B cell (primary cell): ENCODE data around the gene TRPV6. TPM values are rescaled to one million over a fixed set of nuclear protein-coding genes. Genes with fewer than 3 reads are reported as not detected.

Experiments
- ATAC-seq: fragments of 200-7000 bp; cut with Tn5 transposase; one replicate; pipeline ENCODE4 v1.10.0; 2021; ENCODE audit warnings: low read depth, mild to moderate bottlenecking, moderate number of reproducible peaks, moderate library complexity
- CTCF ChIA-PET: fragments of 350-600 bp; sonication (Branson Sonifier 250); formaldehyde crosslinking; loops from one replicate; lab custom pipeline; 2021; ENCODE audit warnings: antibody characterized with exemption, inconsistent platforms; lab: Charles Lee
- POLR2A ChIA-PET: fragments of 350-600 bp; sonication (Branson Sonifier 250); formaldehyde crosslinking; loops from one replicate; lab custom pipeline; 2021; ENCODE audit warnings: antibody characterized with exemption; lab: Charles Lee
- DNase-seq: peaks from one replicate; pipeline ENCODE4 v3.0.0; 2013
- H2AFZ ChIP-seq: 2 replicates; pipeline ENCODE4 v1.6.1; 2012; ENCODE audit warnings: mild to moderate bottlenecking, low read depth, low read length; ENCODE audit not compliant: insufficient read depth, poor library complexity, severe bottlenecking
- H3K27ac ChIP-seq, 2 donors: 1 replicate in 1 of 2; 2 replicates in 1 of 2; pipeline ENCODE4 v1.5.1; 2012 to 2013; ENCODE audit warnings: low read length in 2 of 2, mild to moderate bottlenecking in 2 of 2, moderate library complexity in 1 of 2
- H3K27me3 ChIP-seq, 4 experiments: fragments of 200-600 bp in 1 of 4; sonication (generic) in 1 of 4; replicated peaks in 1 of 4; 1 replicate in 2 of 4; 2 replicates in 2 of 4; pipeline versions ENCODE4 v1.6.1 to v1.7.0; 2013 to 2016; ENCODE audit warnings: low read length in 3 of 4, mild to moderate bottlenecking in 2 of 4, mixed read lengths in 1 of 4, moderate library complexity in 1 of 4; ENCODE audit not compliant: insufficient read depth in 4 of 4, control insufficient read depth in 3 of 4; ENCODE audit errors: control extremely low read depth in 1 of 4
- H3K36me3 ChIP-seq, 2 experiments: replicated peaks in 1 of 2; 1 replicate in 1 of 2; 2 replicates in 1 of 2; pipeline versions ENCODE4 v1.6.1 to v1.7.1; 2013; ENCODE audit warnings: low read length in 1 of 2; ENCODE audit not compliant: insufficient read depth in 2 of 2, control insufficient read depth in 1 of 2; ENCODE audit errors: control extremely low read depth in 1 of 2, extremely low read depth in 1 of 2
- H3K4me1 ChIP-seq, 2 donors: fragments of 200-600 bp in 1 of 2; sonication (generic) in 1 of 2; 1 replicate in 1 of 2; 2 replicates in 1 of 2; pipeline versions ENCODE4 v1.5.1 to v1.6.1; 2013 to 2017; ENCODE audit warnings: low read length in 2 of 2; ENCODE audit not compliant: control insufficient read depth in 2 of 2, insufficient read depth in 2 of 2
- H3K4me2 ChIP-seq: replicated peaks from 2 replicates; pipeline ENCODE3; 2012; ENCODE audit warnings: mild to moderate bottlenecking, low read depth, low read length; ENCODE audit not compliant: poor library complexity, severe bottlenecking
- H3K4me3 ChIP-seq, 5 experiments: fragments of 200-600 bp in 1 of 5; sonication (generic) in 1 of 5; 1 replicate in 3 of 5; 2 replicates in 2 of 5; pipeline versions ENCODE4 v1.5.1 to v1.7.0; 2011 to 2016; ENCODE audit warnings: low read length in 4 of 5, mild to moderate bottlenecking in 4 of 5, low read depth in 2 of 5, control low read depth in 1 of 5, moderate library complexity in 1 of 5; ENCODE audit not compliant: insufficient read depth in 1 of 5; ENCODE audit errors: control extremely low read depth in 1 of 5, extremely low read depth in 1 of 5
- H3K79me2 ChIP-seq: fragments of 200-600 bp; sonication (generic); one replicate; pipeline ENCODE4 v1.6.0; 2016; ENCODE audit warnings: low read length; ENCODE audit not compliant: control insufficient read depth, insufficient read depth
- H3K9ac ChIP-seq: fragments of 200-600 bp; sonication (generic); 2 replicates; pipeline ENCODE4 v1.6.1; 2017; ENCODE audit warnings: mild to moderate bottlenecking, low read length, moderate library complexity
- H3K9me3 ChIP-seq, 3 donors: one replicate each; pipeline versions ENCODE4 v1.6.1 to v1.7.1; 2013; ENCODE audit warnings: low read length in 2 of 3; ENCODE audit not compliant: control insufficient read depth in 2 of 3, insufficient read depth in 1 of 3; ENCODE audit errors: control extremely low read depth in 1 of 3
- H4K20me1 ChIP-seq: 2 replicates; pipeline ENCODE4 v1.6.0; 2012; ENCODE audit warnings: mild to moderate bottlenecking, low read length; ENCODE audit not compliant: insufficient read depth, control insufficient read depth, poor library complexity, severe bottlenecking
- H3K27ac Mint-ChIP-seq: one replicate; pipeline ENCODE4 v1.8.0; 2021; ENCODE audit warnings: mixed read lengths
- H3K27me3 Mint-ChIP-seq: one replicate; pipeline ENCODE4 v1.8.0; 2021; ENCODE audit warnings: mixed read lengths
- H3K4me1 Mint-ChIP-seq: one replicate; pipeline ENCODE4 v1.8.0; 2021; ENCODE audit warnings: mixed read lengths
- H3K4me3 Mint-ChIP-seq: one replicate; pipeline ENCODE4 v1.8.0; 2021; ENCODE audit warnings: mixed read lengths
- H3K9me3 Mint-ChIP-seq: one replicate; pipeline ENCODE4 v1.8.0; 2022; ENCODE audit warnings: mixed read lengths; ENCODE audit not compliant: insufficient read depth
- CTCF ChIP-seq: fragments of 200-600 bp; IDR thresholded peaks from one replicate; pipeline ENCODE4 v1.8.0; 2022; ENCODE audit warnings: antibody characterized with exemption, mild to moderate bottlenecking
- EZH2 ChIP-seq: IDR thresholded peaks from 2 replicates; pipeline ENCODE4 v1.6.1; 2012; ENCODE audit warnings: borderline replicate concordance, low read depth, mild to moderate bottlenecking, moderate library complexity, low read length; ENCODE audit not compliant: insufficient read depth, poor library complexity, severe bottlenecking
- WGBS: methylation state at CpG from one replicate; pipeline ENCODE4 v1.1.5; 2013; ENCODE audit warnings: missing lambda C conversion rate; ENCODE audit not compliant: insufficient coverage; 5-methylcytosine and 5-hydroxymethylcytosine counted together
- intact Hi-C: fragments of 100-400 bp; cut with micrococcal nuclease; formaldehyde crosslinking; loops from one replicate; pipeline ENCODE4 v1.10.0; 2022
- polyA plus RNA-seq: library from polyadenylated mRNA; depleted of rRNA; stranded (reverse); fragments of >200 nt; gene quantifications from 2 replicates; pipeline ENCODE4 v1.2.3, GENCODE V29; 2012
- total RNA-seq, 2 donors: library from RNA; stranded (reverse); fragments of 120-200 nt in 1 of 2; gene quantifications; 1 replicate in 1 of 2; 2 replicates in 1 of 2; pipeline versions ENCODE4 v1.2.3 to v1.2.4, GENCODE V29; 2013 to 2022

The TRPV6 gene
- total and polyA plus RNA-seq, 2 donors (not counting 1 experiment from before 2014, with no cell fraction given), result not detected

- peaks cover 28% of the 10 kb centered on the region for H3K27me3 Mint-ChIP-seq
- Histone ChIP-seq H3K79me2 (no peaks in the 10 kb centered on the region), H4K20me1 (no peaks in the 10 kb centered on the region), H3K9me3 (peaks cover 0 to 8% (median 3%) of the 10 kb centered on the region in 3 donors), H3K36me3 (no peaks in the 10 kb centered on the region), H3K4me2 (no peak overlapping the region), H3K9ac (no peak overlapping the region), H3K4me3 (no peak overlapping the region), H3K27me3 (peaks cover 0 to 6% (median 2%) of the 10 kb centered on the region in 4 experiments), H2AFZ (no peak overlapping the region), H3K4me1 (no peaks in the 10 kb centered on the region), H3K27ac (no peak overlapping the region)
- DNase-seq (no peak), ATAC-seq (no peak)
- ChIA-PET POLR2A (no interaction called here), CTCF (no interaction called here)
- TF ChIP-seq EZH2 (no peak), CTCF (no peak)
- no peak overlapping the region for H3K4me3 Mint-ChIP-seq
- no peak overlapping the region for H3K27ac Mint-ChIP-seq
- no peaks in the 10 kb centered on the region for H3K4me1 Mint-ChIP-seq
- no peaks in the 10 kb centered on the region for H3K9me3 Mint-ChIP-seq
- no CpG with 5 or more reads among the region's 2 CpGs for WGBS
- intact Hi-C loops, result no loop called here
Observed at GRCh38 chr7:142906643-142907042, 21.1 kb upstream of the TRPV6 start.

GRCh38 chr7:142905759-142906158 lies 20.2 kb upstream of the TRPV6 start:
- Histone ChIP-seq H2AFZ (no peak overlapping the region), H3K36me3 (no peaks in the 10 kb centered on the region), H4K20me1 (no peaks in the 10 kb centered on the region), H3K9me3 (peaks cover 0 to 8% (median 3%) of the 10 kb centered on the region in 3 donors), H3K9ac (no peak overlapping the region), H3K4me1 (no peaks in the 10 kb centered on the region), H3K27ac (no peak overlapping the region), H3K27me3 (peaks cover 0 to 4% (median 2%) of the 10 kb centered on the region in 4 experiments), H3K4me2 (no peak overlapping the region), H3K79me2 (no peaks in the 10 kb centered on the region), H3K4me3 (no peak overlapping the region)
- Mint-ChIP-seq H3K27ac (no peak overlapping the region), H3K27me3 (peaks cover 23% of the 10 kb centered on the region), H3K4me1 (no peaks in the 10 kb centered on the region), H3K9me3 (no peaks in the 10 kb centered on the region), H3K4me3 (no peak overlapping the region)
- DNase-seq (no peak), ATAC-seq (no peak)
- ChIA-PET CTCF (no interaction called here), POLR2A (no interaction called here)
- WGBS, result 82% methylated on average over 2 of the region's 2 CpGs
- intact Hi-C loops, result no loop called here
- TF ChIP-seq EZH2, result no peak
- TF ChIP-seq CTCF, result no peak
